Stimulated activated CD4-positive, alpha-beta T cell treated with anti-CD3 and anti-CD28 coated beads, Interleukin-2, amount 100 ng/mL, for 48 hours (primary cell): Measurements from ENCODE around the gene CHRNA9.
"Not testable (repeated sequence)": the region's sequence is repeated elsewhere in the genome, so short reads cannot be mapped to it uniquely, and the experiment has no call there.

Experiments used
- DNase-seq, 2 donors: peaks; one replicate each; pipeline ENCODE4 v3.0.0-alpha.2; 2020

Gene CHRNA9

GRCh38 chr4:40392241-40392640, 57.1 kb downstream of the CHRNA9 start:
- not testable (repeated sequence) for DNase-seq

- no peak for DNase-seq
Observed at GRCh38 chr4:40394236-40394635, 59.1 kb downstream of the CHRNA9 start.

- no peak for DNase-seq
Observed at GRCh38 chr4:40395166-40395900, 60.2 kb downstream of the CHRNA9 start.

DNA sequence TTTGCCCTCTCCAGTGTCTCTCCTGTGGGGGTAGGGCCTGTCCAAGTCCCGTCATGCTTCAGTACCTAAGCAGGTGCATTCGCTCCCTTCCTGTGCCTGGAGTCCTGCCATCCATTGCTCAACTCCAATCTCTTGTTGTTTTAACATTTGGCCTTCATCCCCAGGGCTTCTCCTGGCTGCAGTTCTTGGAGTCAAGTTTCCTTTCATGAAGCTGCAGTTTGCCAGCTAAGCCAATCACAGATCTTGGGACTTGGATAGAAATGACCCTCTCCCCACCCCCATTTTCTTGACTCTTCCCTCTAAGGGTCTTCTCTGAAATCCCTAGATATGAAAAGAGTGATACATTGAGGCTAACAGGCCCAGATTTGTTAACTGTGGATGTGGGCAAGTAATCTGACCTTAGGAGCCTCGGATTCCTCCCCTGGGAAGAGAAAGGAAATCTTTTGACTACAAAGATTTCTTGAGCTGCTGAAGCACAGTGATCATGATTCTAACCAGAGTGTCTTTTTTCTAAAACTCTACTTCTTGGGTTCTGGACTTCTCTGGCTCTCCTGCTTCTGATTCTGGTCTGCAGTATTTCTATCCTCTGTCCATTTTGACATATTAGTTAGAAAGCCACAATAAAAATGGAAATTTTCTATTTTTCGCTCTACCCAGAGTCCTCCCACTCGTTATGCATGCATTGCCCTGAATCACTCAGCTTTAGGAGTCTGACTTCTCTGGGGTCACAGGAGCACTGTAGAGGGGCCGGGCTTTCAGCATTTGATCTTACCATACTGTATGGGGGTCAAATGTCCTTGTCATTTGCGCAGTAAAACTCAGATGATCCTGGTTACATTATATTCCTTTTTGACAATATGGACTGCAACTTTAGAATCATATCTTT, 61.0 kb downstream of the CHRNA9 start:
- DNase-seq = no peak

DNA sequence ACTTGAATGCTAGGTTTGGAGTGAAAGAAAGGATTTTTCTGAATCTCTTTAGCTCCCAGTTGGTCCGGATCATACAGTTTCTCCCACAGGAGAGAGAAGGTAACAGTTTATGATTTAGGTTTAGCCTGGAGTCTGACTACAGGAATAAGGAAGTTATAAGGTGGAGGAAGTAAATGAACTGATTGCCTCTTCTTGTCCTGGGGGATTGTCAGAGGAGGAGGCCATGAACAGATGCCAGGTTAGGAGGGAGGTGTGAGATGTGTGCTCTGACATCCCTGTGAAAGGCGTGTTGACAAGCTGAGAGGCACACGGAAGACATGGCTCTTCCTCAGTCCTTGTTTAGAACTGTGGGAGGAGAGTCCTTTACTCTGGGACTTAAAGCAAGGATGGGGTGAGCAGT, 64.4 kb downstream of the CHRNA9 start:
- DNase-seq = no peak

- no peak for DNase-seq
Observed at GRCh38 chr4:40401096-40401495, 66.0 kb downstream of the CHRNA9 start.

DNA sequence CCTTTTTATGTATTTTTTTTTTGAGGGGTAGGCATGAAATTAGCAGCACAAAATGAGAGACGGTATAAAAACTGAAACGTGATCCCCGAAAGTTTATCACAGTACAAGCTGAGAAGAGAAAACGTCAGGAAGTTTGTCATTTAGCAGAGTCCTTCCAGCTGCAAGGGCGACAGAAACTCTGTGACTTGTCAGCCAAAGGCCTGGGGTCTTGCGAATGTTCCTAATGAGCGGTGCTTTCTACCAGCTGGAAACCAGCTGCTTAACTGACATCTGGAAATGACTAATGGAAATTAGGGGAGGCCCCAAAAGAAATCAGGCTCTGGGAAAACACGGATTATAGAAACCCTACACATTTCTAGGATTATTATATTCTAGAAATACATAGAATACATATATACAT, 66.5 kb downstream of the CHRNA9 start:
- DNase-seq = no peak

GRCh38 chr4:40402556-40402955, 67.4 kb downstream of the CHRNA9 start:
- DNase-seq = no peak

DNA sequence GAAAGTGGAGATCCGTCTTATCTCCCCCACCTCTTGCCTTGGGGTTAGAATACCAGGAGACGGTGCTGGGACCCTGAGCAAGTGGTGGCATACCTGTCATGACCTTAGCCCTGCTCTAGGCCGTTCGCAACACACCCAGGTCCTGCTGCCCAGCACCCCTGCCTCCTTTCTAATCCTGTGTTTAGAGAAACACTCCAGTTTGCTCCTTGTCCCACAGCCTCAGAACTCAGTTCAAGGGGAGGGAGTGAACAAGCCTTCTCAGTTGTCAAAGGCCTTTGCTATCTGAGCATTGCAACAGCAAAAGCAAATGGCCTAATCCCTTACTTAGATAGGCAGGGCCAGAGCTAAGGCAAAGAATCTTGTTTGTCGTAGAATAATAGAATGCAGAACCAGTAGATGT, 67.9 kb downstream of the CHRNA9 start:
- DNase-seq = no peak
